Ovary (tissue), 3 donors: ENCODE data around the gene PGBD1.

Experiments used
- POLR2A ChIP-seq: fragments of 450-650 bp; IDR thresholded peaks from one replicate; pipeline ENCODE4 v1.6.1; 2017; ENCODE audit warnings: antibody characterized with exemption, mild to moderate bottlenecking, moderate library complexity
- TF ChIP-seq, protein P1 (sequence below), 3 donors: fragments of 450-650 bp in 2 of 3; fragments of 200-600 bp in 1 of 3; IDR thresholded peaks; one replicate each; pipeline versions ENCODE4 v1.5.1 to v1.8.0; 2016 to 2022; ENCODE audit warnings: antibody characterized with exemption in 3 of 3, mild to moderate bottlenecking in 1 of 3
- donor health status: DM: no; HTN: no; CAD: no.

DNA sequence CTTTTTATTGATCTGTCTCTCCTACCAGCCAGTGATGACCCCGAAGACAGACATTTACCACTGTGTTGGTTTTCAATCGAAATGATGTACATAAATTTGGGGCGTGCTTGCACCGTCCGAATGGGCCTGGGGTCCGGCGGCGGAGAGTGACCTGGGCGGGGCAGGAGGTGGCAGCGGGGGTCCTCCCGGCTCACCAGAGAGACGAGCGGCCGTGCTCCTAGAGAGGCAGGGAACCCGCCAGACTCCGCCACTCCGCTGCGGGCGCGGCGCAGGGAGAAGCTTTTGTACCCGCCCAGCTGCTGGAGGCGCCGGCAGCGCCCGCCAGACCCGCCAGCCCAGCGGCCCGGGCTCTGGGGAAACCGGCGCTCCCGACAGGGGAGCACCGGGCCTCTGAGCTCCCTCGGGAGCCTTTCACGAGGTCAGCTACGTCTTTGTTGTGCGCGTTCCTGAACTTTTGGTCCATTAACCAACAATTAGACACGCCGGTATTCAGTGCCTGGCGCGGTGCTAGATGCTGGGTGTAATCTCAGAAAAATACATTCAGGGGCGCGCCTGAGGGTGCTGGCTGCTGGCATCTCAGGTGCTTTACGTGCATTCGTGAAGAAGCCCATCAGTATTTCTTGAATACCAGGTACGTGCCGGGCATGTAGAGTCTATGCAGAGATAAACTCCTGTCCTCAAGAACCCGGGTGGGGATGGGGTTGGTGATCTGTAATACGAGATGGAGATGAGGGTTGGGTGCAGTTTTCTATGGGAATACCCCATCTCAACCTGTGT, at the start of gene PGBD1:
- TF ChIP-seq, protein P1, sequence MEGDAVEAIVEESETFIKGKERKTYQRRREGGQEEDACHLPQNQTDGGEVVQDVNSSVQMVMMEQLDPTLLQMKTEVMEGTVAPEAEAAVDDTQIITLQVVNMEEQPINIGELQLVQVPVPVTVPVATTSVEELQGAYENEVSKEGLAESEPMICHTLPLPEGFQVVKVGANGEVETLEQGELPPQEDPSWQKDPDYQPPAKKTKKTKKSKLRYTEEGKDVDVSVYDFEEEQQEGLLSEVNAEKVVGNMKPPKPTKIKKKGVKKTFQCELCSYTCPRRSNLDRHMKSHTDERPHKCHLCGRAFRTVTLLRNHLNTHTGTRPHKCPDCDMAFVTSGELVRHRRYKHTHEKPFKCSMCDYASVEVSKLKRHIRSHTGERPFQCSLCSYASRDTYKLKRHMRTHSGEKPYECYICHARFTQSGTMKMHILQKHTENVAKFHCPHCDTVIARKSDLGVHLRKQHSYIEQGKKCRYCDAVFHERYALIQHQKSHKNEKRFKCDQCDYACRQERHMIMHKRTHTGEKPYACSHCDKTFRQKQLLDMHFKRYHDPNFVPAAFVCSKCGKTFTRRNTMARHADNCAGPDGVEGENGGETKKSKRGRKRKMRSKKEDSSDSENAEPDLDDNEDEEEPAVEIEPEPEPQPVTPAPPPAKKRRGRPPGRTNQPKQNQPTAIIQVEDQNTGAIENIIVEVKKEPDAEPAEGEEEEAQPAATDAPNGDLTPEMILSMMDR (IDR thresholded peaks at IDR 0.05) = no peak
- no peak for TF ChIP-seq POLR2A
